ENCODE measurements around the gene ELAVL1.
"Not testable (repeated sequence)": the region's sequence is repeated elsewhere in the genome, so short reads cannot be mapped to it uniquely, and the experiment has no call there.

The ELAVL1 gene

GRCh38 chr19:7943444-7944176 is 61.8 kb downstream of the ELAVL1 start, which contains the start of gene TIMM44:
TSS of gene TIMM44 (minus strand) at chr19:7943666. CDS start at chr19:7943651, 15 bp downstream.
- in situ Hi-C loops (cut with MboI; ENCODE audit: low sequenced_read_pairs), result no loop called here

GRCh38 chr19:7942981-7943443 is 62.4 kb downstream of the ELAVL1 start:
- in situ Hi-C loops (cut with MboI; ENCODE audit: low sequenced_read_pairs), result no loop called here

GRCh38 chr19:7941895-7942596 is 63.4 kb downstream of the ELAVL1 start:
- in situ Hi-C loops (cut with MboI; ENCODE audit: low sequenced_read_pairs), result no loop called here

GRCh38 chr19:7940841-7941240 is 64.6 kb downstream of the ELAVL1 start:
- in situ Hi-C loops (cut with MboI; ENCODE audit: low sequenced_read_pairs), result no loop called here

GRCh38 chr19:7934766-7935165 is 70.7 kb downstream of the ELAVL1 start:
- in situ Hi-C loops (cut with MboI; ENCODE audit: low sequenced_read_pairs), result no loop called here

GRCh38 chr19:7933828-7934725 is 71.4 kb downstream of the ELAVL1 start:
- in situ Hi-C loops (cut with MboI; ENCODE audit: low sequenced_read_pairs), result no loop called here

GRCh38 chr19:7933411-7933810 is 72.0 kb downstream of the ELAVL1 start:
- in situ Hi-C loops (cut with MboI; ENCODE audit: low sequenced_read_pairs), result no loop called here

GRCh38 chr19:7932930-7933300 is 72.5 kb downstream of the ELAVL1 start:
- in situ Hi-C loops (cut with MboI; ENCODE audit: low sequenced_read_pairs), result no loop called here

- in situ Hi-C loops (cut with MboI; ENCODE audit: low sequenced_read_pairs), result no loop called here
Measured at GRCh38 chr19:7932276-7932929, 73.0 kb downstream of the ELAVL1 start.

- in situ Hi-C loops (cut with MboI; ENCODE audit: low sequenced_read_pairs), result no loop called here
Measured at GRCh38 chr19:7931221-7932061, 74.0 kb downstream of the ELAVL1 start.

- in situ Hi-C loops (cut with MboI; ENCODE audit: low sequenced_read_pairs), result no loop called here
Measured at GRCh38 chr19:7930765-7931164, 74.7 kb downstream of the ELAVL1 start.

GRCh38 chr19:7930030-7930429 is 75.4 kb downstream of the ELAVL1 start:
- in situ Hi-C loops (cut with MboI; ENCODE audit: low sequenced_read_pairs), result not testable (repeated sequence)

- in situ Hi-C loops (cut with MboI; ENCODE audit: low sequenced_read_pairs), result no loop called here
Measured at GRCh38 chr19:7928741-7929701, 76.4 kb downstream of the ELAVL1 start.

- in situ Hi-C loops (cut with MboI; ENCODE audit: low sequenced_read_pairs), result no loop called here
Measured at GRCh38 chr19:7928334-7928706, 77.1 kb downstream of the ELAVL1 start.

GRCh38 chr19:7927605-7928333 is 77.7 kb downstream of the ELAVL1 start:
- in situ Hi-C loops (cut with MboI; ENCODE audit: low sequenced_read_pairs), result no loop called here

GRCh38 chr19:7926727-7927604 is 78.5 kb downstream of the ELAVL1 start:
- in situ Hi-C loops (cut with MboI; ENCODE audit: low sequenced_read_pairs), result no loop called here
